DOHH2 (cell line): ENCODE results near the gene IMMP2L.

Experiments
- H3F3A ChIP-seq: fragments of 200-600 bp; sonication (generic), shearing (Covaris generic); 2 replicates; pipeline ENCODE4 v1.6.0; 2016; ENCODE audit warnings: antibody characterized with exemption, mild to moderate bottlenecking; ENCODE audit not compliant: control insufficient read depth, insufficient read depth
- H3K27ac ChIP-seq: fragments of 200-600 bp; sonication (generic); 2 replicates; pipeline ENCODE4 v1.5.1; 2014; ENCODE audit warnings: low read depth, mild to moderate bottlenecking, low read length, moderate library complexity
- H3K27me3 ChIP-seq: fragments of 200-600 bp; sonication (generic); 2 replicates; pipeline ENCODE4 v1.6.1; 2014; ENCODE audit warnings: mild to moderate bottlenecking, low read length, mixed read lengths; ENCODE audit not compliant: control insufficient read depth
- H3K36me3 ChIP-seq: fragments of 200-600 bp; sonication (generic); 2 replicates; pipeline ENCODE4 v1.6.1; 2014; ENCODE audit warnings: mild to moderate bottlenecking, low read length, moderate library complexity, mixed read lengths; ENCODE audit not compliant: control insufficient read depth
- H3K4me1 ChIP-seq: fragments of 200-600 bp; sonication (generic); 2 replicates; pipeline ENCODE4 v1.6.1; 2014; ENCODE audit warnings: mild to moderate bottlenecking, low read length, mixed read lengths; ENCODE audit not compliant: control insufficient read depth
- H3K4me2 ChIP-seq: fragments of 200-600 bp; sonication (generic); 2 replicates; pipeline ENCODE4 v1.6.0; 2014; ENCODE audit warnings: mild to moderate bottlenecking, low read length, moderate library complexity
- H3K4me3 ChIP-seq: fragments of 200-600 bp; sonication (generic); 2 replicates; pipeline ENCODE4 v1.5.1; 2014; ENCODE audit warnings: mild to moderate bottlenecking, low read length, mixed read lengths
- H3K79me2 ChIP-seq: fragments of 200-600 bp; sonication (generic); 2 replicates; pipeline ENCODE4 v1.6.1; 2014; ENCODE audit warnings: mild to moderate bottlenecking, low read length, mixed read lengths; ENCODE audit not compliant: control insufficient read depth
- H3K9me2 ChIP-seq: fragments of 200-600 bp; sonication (generic); replicated peaks from 2 replicates; pipeline ENCODE4 v1.6.1; 2014; ENCODE audit warnings: mild to moderate bottlenecking, low read length, mixed read lengths; ENCODE audit not compliant: control insufficient read depth
- H3K9me3 ChIP-seq: fragments of 200-600 bp; sonication (generic); 2 replicates; pipeline ENCODE4 v1.6.1; 2014; ENCODE audit warnings: antibody characterized with exemption, low read length, mixed read lengths; ENCODE audit not compliant: control insufficient read depth, insufficient read depth
- H4K20me1 ChIP-seq: fragments of 200-600 bp; sonication (generic); 2 replicates; pipeline ENCODE4 v1.6.0; 2014; ENCODE audit warnings: low read depth, mild to moderate bottlenecking, antibody characterized with exemption, low read length, moderate library complexity; ENCODE audit not compliant: control insufficient read depth, insufficient read depth
- CTCF ChIP-seq: fragments of 200-600 bp; sonication (generic); IDR thresholded peaks from one replicate; pipeline ENCODE4 v1.5.1; 2014; ENCODE audit warnings: antibody characterized with exemption, mild to moderate bottlenecking, low read depth, low read length; ENCODE audit not compliant: poor library complexity, severe bottlenecking
- EZH2phosphoT487 ChIP-seq: fragments of 200-600 bp; sonication (generic); IDR thresholded peaks from 2 replicates; pipeline ENCODE4 v1.6.1; 2017; ENCODE audit warnings: borderline replicate concordance, mild to moderate bottlenecking, antibody characterized with exemption, low read length, moderate library complexity, mixed read lengths

The IMMP2L gene

GRCh38 chr7:110718503-110719205, 843.6 kb downstream of the IMMP2L start:
- no peak for TF ChIP-seq EZH2phosphoT487
- TF ChIP-seq CTCF = no peak
- Histone ChIP-seq H3K36me3 (no peaks in the 10 kb centered on the region), H3K9me3 (0 out of 2 replicates have a peak, but pooled peaks cover 3% of the 10 kb centered on the region)

GRCh38 chr7:110704225-110704624, 858.1 kb downstream of the IMMP2L start:
- H3K9me3 ChIP-seq = no peaks in the 10 kb centered on the region
- H3K4me3 ChIP-seq = no peak overlapping the region
- no peak for TF ChIP-seq CTCF
- H3K36me3 ChIP-seq = no peaks in the 10 kb centered on the region
- H3K79me2 ChIP-seq = no peaks in the 10 kb centered on the region
- H3K27me3 ChIP-seq = no peaks in the 10 kb centered on the region
- no peak overlapping the region for H3K27ac ChIP-seq
- no peak overlapping the region for H3K4me2 ChIP-seq
- no peaks in the 10 kb centered on the region for H4K20me1 ChIP-seq
- H3K9me2 ChIP-seq = no peaks in the 10 kb centered on the region
- H3K4me1 ChIP-seq = no peaks in the 10 kb centered on the region
- H3F3A ChIP-seq = no peaks in the 10 kb centered on the region

More at GRCh38 chr7:110718503-110719205, 843.6 kb downstream of the IMMP2L start:
- no peak overlapping the region for H3K27ac ChIP-seq
- H3F3A ChIP-seq = no peaks in the 10 kb centered on the region
- no peak overlapping the region for H3K4me2 ChIP-seq
- H3K9me2 ChIP-seq = 0 out of 2 replicates have a peak, but pooled peaks cover 4% of the 10 kb centered on the region
- H3K27me3 ChIP-seq = no peaks in the 10 kb centered on the region
- no peak overlapping the region for H3K4me3 ChIP-seq
- no peaks in the 10 kb centered on the region for H3K79me2 ChIP-seq
- H3K4me1 ChIP-seq = no peaks in the 10 kb centered on the region
- H4K20me1 ChIP-seq = no peaks in the 10 kb centered on the region

- no peaks in the 10 kb centered on the region for H3K79me2 ChIP-seq
- H4K20me1 ChIP-seq = no peaks in the 10 kb centered on the region
- no peak overlapping the region for H3K4me3 ChIP-seq
- TF ChIP-seq EZH2phosphoT487 = no peak
- no peak for TF ChIP-seq CTCF
- no peak overlapping the region for H3K4me2 ChIP-seq
- H3K27ac ChIP-seq = no peak overlapping the region
- no peaks in the 10 kb centered on the region for H3K9me3 ChIP-seq
- no peaks in the 10 kb centered on the region for H3K36me3 ChIP-seq
- H3K27me3 ChIP-seq = no peaks in the 10 kb centered on the region
- H3F3A ChIP-seq = no peaks in the 10 kb centered on the region
- H3K4me1 ChIP-seq = no peaks in the 10 kb centered on the region
- H3K9me2 ChIP-seq = no peaks in the 10 kb centered on the region
Measured at GRCh38 chr7:110698576-110698975, 863.7 kb downstream of the IMMP2L start.
